ENCODE results near the gene CPNE7.

DNA sequence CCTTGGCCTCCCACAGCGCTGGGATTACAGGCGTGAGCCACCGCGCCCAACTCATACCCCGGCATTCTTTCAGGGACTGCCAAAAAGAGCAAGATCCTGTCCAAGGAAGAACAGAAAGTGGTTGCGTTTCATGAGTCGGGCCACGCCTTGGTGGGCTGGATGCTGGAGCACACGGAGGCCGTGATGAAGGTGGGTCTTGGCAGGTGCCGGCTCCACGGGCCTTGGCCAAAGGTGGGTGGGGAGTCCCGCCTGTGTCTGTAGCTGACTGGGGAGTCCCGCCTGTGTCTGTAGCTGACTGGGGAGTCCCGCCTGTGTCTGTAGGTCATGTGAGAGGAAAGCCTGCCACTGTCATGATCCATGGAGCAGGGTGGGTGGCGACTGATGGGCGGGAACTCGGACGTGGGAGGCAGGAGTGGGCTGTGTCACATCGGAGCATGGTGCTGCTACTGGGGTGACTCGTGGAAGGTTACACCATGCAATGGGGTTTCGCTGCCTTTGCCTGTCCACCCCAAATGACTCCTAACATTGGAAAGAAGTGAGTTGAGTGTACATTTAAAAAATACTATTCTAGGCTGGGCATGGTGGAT lies 25.0 kb upstream of the CPNE7 start:
- no peak for TF ChIP-seq POLR2AphosphoS5 (IDR thresholded peaks at IDR 0.05; ENCODE audit: low read depth, low read length)
- TF ChIP-seq, protein P1, sequence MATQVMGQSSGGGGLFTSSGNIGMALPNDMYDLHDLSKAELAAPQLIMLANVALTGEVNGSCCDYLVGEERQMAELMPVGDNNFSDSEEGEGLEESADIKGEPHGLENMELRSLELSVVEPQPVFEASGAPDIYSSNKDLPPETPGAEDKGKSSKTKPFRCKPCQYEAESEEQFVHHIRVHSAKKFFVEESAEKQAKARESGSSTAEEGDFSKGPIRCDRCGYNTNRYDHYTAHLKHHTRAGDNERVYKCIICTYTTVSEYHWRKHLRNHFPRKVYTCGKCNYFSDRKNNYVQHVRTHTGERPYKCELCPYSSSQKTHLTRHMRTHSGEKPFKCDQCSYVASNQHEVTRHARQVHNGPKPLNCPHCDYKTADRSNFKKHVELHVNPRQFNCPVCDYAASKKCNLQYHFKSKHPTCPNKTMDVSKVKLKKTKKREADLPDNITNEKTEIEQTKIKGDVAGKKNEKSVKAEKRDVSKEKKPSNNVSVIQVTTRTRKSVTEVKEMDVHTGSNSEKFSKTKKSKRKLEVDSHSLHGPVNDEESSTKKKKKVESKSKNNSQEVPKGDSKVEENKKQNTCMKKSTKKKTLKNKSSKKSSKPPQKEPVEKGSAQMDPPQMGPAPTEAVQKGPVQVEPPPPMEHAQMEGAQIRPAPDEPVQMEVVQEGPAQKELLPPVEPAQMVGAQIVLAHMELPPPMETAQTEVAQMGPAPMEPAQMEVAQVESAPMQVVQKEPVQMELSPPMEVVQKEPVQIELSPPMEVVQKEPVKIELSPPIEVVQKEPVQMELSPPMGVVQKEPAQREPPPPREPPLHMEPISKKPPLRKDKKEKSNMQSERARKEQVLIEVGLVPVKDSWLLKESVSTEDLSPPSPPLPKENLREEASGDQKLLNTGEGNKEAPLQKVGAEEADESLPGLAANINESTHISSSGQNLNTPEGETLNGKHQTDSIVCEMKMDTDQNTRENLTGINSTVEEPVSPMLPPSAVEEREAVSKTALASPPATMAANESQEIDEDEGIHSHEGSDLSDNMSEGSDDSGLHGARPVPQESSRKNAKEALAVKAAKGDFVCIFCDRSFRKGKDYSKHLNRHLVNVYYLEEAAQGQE (IDR thresholded peaks at IDR 0.05; ENCODE audit: insufficient read depth in 1 of 2, low read depth in 2 of 2, low read length in 2 of 2), result no peak
- no peak for TF ChIP-seq TAF1 (IDR thresholded peaks at IDR 0.05; ENCODE audit: borderline replicate concordance, insufficient read depth, low read length)
- TF ChIP-seq SIN3A (IDR thresholded peaks at IDR 0.05; ENCODE audit: borderline replicate concordance, insufficient read depth, low read length), result no peak

All from PFSK-1 (cell line).